CD14-positive monocyte (primary cell): Measurements from ENCODE around the gene C1QL1. TPM values are rescaled to one million over a fixed set of nuclear protein-coding genes. Genes with fewer than 3 reads are reported as not detected.

Experiments used
- DNase-seq, 3 donors: peaks; one replicate each; pipeline ENCODE4 v3.0.0-alpha.2; 2011 to 2022
- H2AFZ ChIP-seq: 2 replicates; pipeline ENCODE4 v1.6.0; 2012; ENCODE audit warnings: mild to moderate bottlenecking, low read depth, low read length, inconsistent platforms; ENCODE audit not compliant: insufficient read depth, poor library complexity, severe bottlenecking
- H3K27ac ChIP-seq, 2 donors: 1 replicate in 1 of 2; 2 replicates in 1 of 2; pipeline ENCODE4 v1.5.1; 2012 to 2013; ENCODE audit warnings: low read length in 2 of 2, control low read depth in 1 of 2, inconsistent platforms in 1 of 2, low read depth in 1 of 2, mild to moderate bottlenecking in 1 of 2
- H3K27me3 ChIP-seq, 2 donors: one replicate each; pipeline versions ENCODE4 v1.6.0 to v1.6.1; 2011 to 2013; ENCODE audit warnings: low read length in 2 of 2; ENCODE audit not compliant: control insufficient read depth in 2 of 2, insufficient read depth in 2 of 2
- H3K36me3 ChIP-seq, 2 donors: replicated peaks in 1 of 2; 1 replicate in 1 of 2; 2 replicates in 1 of 2; pipeline versions ENCODE4 v1.5.1 to v1.6.1; 2012 to 2013; ENCODE audit warnings: low read length in 2 of 2, control low read depth in 1 of 2, inconsistent platforms in 1 of 2, mild to moderate bottlenecking in 1 of 2; ENCODE audit not compliant: insufficient read depth in 2 of 2, control insufficient read depth in 1 of 2
- H3K4me1 ChIP-seq, 2 donors: 1 replicate in 1 of 2; 2 replicates in 1 of 2; pipeline versions ENCODE4 v1.5.1 to v1.6.1; 2012 to 2013; ENCODE audit warnings: low read length in 2 of 2, control low read depth in 1 of 2, inconsistent platforms in 1 of 2, mild to moderate bottlenecking in 1 of 2, moderate library complexity in 1 of 2; ENCODE audit not compliant: insufficient read depth in 2 of 2, control insufficient read depth in 1 of 2
- H3K4me2 ChIP-seq: replicated peaks from 2 replicates; pipeline ENCODE3; 2012; ENCODE audit warnings: low read length, moderate library complexity, mild to moderate bottlenecking; ENCODE audit not compliant: poor library complexity, severe bottlenecking; ENCODE audit errors: extremely low read depth
- H3K4me3 ChIP-seq, 3 experiments: fragments of 200-600 bp in 1 of 3; sonication (generic) in 1 of 3; replicated peaks in 1 of 3; 1 replicate in 2 of 3; 2 replicates in 1 of 3; pipeline ENCODE4 v1.5.1; 2011 to 2013; ENCODE audit warnings: low read length in 3 of 3, mild to moderate bottlenecking in 3 of 3, control low read depth in 2 of 3, low read depth in 2 of 3, inconsistent platforms in 1 of 3, moderate library complexity in 1 of 3
- H3K79me2 ChIP-seq: 2 replicates; pipeline ENCODE4 v1.6.0; 2012; ENCODE audit warnings: mild to moderate bottlenecking, control low read depth, inconsistent platforms, low read length, moderate library complexity; ENCODE audit not compliant: insufficient read depth
- H3K9ac ChIP-seq: 2 replicates; pipeline ENCODE4 v1.6.0; 2017; ENCODE audit warnings: low read length, mild to moderate bottlenecking; ENCODE audit not compliant: insufficient read depth, poor library complexity, severe bottlenecking
- H3K9me3 ChIP-seq, 2 donors: replicated peaks in 1 of 2; 1 replicate in 1 of 2; 2 replicates in 1 of 2; pipeline versions ENCODE4 v1.5.1 to v1.6.1; 2012 to 2013; ENCODE audit warnings: low read length in 2 of 2, control low read depth in 1 of 2; ENCODE audit not compliant: control insufficient read depth in 1 of 2, insufficient read depth in 1 of 2
- H4K20me1 ChIP-seq: 2 replicates; pipeline ENCODE4 v1.6.0; 2012; ENCODE audit warnings: mild to moderate bottlenecking, low read length, control low read depth, moderate library complexity; ENCODE audit not compliant: insufficient read depth
- H3K27ac Mint-ChIP-seq, 7 donors: one replicate each; pipeline ENCODE4 v1.8.0; 2020; ENCODE audit warnings: mild to moderate bottlenecking in 7 of 7, mixed read lengths in 7 of 7, moderate library complexity in 6 of 7, inconsistent platforms in 2 of 7
- H3K27me3 Mint-ChIP-seq, 3 donors: one replicate each; pipeline ENCODE4 v1.8.0; 2021 to 2022; ENCODE audit warnings: low read depth in 3 of 3, mild to moderate bottlenecking in 3 of 3, mixed read lengths in 3 of 3, moderate library complexity in 3 of 3, inconsistent platforms in 1 of 3
- H3K36me3 Mint-ChIP-seq, 2 donors: one replicate each; pipeline ENCODE4 v1.8.0; 2020; ENCODE audit warnings: mixed read lengths in 2 of 2, inconsistent platforms in 1 of 2, mild to moderate bottlenecking in 1 of 2
- H3K4me1 Mint-ChIP-seq: one replicate; pipeline ENCODE4 v1.8.0; 2020; ENCODE audit warnings: mild to moderate bottlenecking, mixed read lengths
- H3K4me3 Mint-ChIP-seq, 2 donors: one replicate each; pipeline ENCODE4 v1.8.0; 2020; ENCODE audit warnings: mild to moderate bottlenecking in 2 of 2, mixed read lengths in 2 of 2, moderate library complexity in 1 of 2
- H3K9me3 Mint-ChIP-seq, 7 donors: one replicate each; pipeline ENCODE4 v1.8.0; 2020 to 2022; ENCODE audit warnings: mixed read lengths in 7 of 7, mild to moderate bottlenecking in 6 of 7, moderate library complexity in 6 of 7, inconsistent platforms in 2 of 7
- CTCF ChIP-seq: fragments of 200-600 bp; IDR thresholded peaks from one replicate; pipeline ENCODE4 v1.8.0; 2022; ENCODE audit warnings: antibody characterized with exemption, mild to moderate bottlenecking
- WGBS: methylation state at CpG from one replicate; pipeline ENCODE4 v1.1.5; 2013; ENCODE audit warnings: missing lambda C conversion rate; ENCODE audit not compliant: insufficient coverage; 5-methylcytosine and 5-hydroxymethylcytosine counted together
- intact Hi-C, 2 donors: fragments of 100-400 bp; cut with micrococcal nuclease; formaldehyde crosslinking; loops; one replicate each; pipeline versions ENCODE4 v1.15.0 to v1.15.1; 2023
- polyA plus RNA-seq, 3 donors: library from polyadenylated mRNA; depleted of rRNA in 1 of 3; unstranded in 2 of 3; stranded (reverse) in 1 of 3; fragments of 300-500 nt in 2 of 3; fragments of >200 nt in 1 of 3; fragmentation: Illumina TruSeq in 2 of 3; gene quantifications; 1 replicate in 2 of 3; 2 replicates in 1 of 3; pipeline ENCODE4 v1.2.3, GENCODE V29; 2012 to 2021

C1QL1 gene
- polyA plus RNA-seq, 3 donors: not detected

DNA sequence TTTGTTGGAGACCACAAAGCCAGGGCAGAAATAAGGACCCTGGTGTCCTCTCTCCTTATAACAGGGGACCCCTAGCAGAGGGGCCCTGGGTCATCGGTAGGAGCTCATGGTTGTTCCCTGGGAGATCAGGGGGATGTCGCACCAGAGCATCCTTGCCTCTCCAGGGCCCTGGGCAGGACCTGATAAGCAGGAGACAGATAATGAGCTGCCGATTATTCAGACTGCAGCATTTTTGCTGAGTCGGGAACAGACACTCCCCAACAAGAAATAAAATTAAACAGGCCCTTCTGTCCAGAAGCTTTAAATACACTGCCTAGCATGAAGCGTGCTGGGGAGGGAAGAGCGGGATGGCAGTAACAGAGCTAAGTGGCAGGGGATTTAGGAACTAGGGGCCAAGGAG, 37.4 kb downstream of the C1QL1 start:
- no peak overlapping the region for H3K4me3 ChIP-seq
- H3K36me3 ChIP-seq: peaks cover 95 to 100% of the 10 kb centered on the region in 2 donors
- Mint-ChIP-seq H3K36me3 (peaks cover 78 to 98% of the 10 kb centered on the region in 2 donors), H3K9me3 (peaks cover 0 to 1% (median 0%) of the 10 kb centered on the region in 7 donors), H3K4me3 (no peak overlapping the region), H3K4me1 (no peaks in the 10 kb centered on the region), H3K27me3 (no peaks in the 10 kb centered on the region), H3K27ac (peak overlapping the region in 1 of 7 donors; percentile 60)
- H3K27ac ChIP-seq: no peak overlapping the region
- H3K4me1 ChIP-seq: no peaks in the 10 kb centered on the region
- H3K27me3 ChIP-seq: no peaks in the 10 kb centered on the region
- H3K9me3 ChIP-seq: no peaks in the 10 kb centered on the region
- H3K4me2 ChIP-seq: no peak overlapping the region
- intact Hi-C loops: no loop called here
- H4K20me1 ChIP-seq: no peaks in the 10 kb centered on the region
- H3K79me2 ChIP-seq: peaks cover 9% of the 10 kb centered on the region
- H2AFZ ChIP-seq: no peak overlapping the region
- WGBS: 92% methylated on average over 3 of the region's 6 CpGs
- no peak for DNase-seq
- no peak for TF ChIP-seq CTCF
- H3K9ac ChIP-seq: no peak overlapping the region

DNA sequence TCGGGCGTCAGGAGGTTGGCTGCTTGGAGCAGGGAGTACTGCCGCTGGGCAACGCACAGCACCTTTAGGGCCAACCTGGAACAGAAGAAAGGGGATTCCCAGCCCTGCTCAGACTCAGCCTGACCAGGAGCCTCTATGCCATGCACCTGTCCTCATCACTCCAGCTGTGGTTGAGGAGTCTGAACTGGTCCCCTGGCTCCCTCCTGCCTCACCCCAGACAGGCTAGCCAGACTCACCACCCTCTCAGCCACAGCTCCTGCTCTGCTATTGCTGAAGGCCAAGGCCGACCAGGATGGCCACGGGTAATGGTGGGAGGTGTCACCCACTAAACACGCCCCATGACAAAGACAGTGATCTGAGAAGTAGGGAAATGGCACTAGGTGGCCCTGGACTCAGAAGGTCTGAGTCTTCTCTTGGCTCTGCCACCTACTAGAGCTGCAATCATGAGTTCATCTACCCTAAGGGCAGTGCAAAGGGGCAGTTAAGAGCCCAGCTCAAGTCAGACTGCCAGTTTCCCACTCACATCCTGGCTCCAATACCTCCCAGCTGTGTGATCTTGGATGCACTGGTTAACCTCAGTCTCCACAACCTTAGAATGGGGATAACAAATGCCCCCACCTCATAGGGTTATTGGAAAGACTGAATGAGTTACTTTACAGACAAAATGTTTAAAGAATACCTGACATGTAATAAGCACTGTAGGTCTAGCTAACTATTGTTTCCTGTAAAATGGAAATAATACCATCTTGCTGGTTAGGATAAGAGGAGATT, 39.0 kb downstream of the C1QL1 start:
- no peak for TF ChIP-seq CTCF
- 94% methylated on average over 4 of the region's 7 CpGs for WGBS
- Histone ChIP-seq H3K27me3 (no peaks in the 10 kb centered on the region), H4K20me1 (no peaks in the 10 kb centered on the region), H3K36me3 (peaks cover 79 to 86% of the 10 kb centered on the region in 2 donors), H3K79me2 (no peaks in the 10 kb centered on the region), H2AFZ (no peak overlapping the region), H3K9me3 (no peaks in the 10 kb centered on the region), H3K9ac (no peak overlapping the region), H3K4me2 (no peak overlapping the region), H3K4me3 (no peak overlapping the region), H3K27ac (no peak overlapping the region), H3K4me1 (no peaks in the 10 kb centered on the region)
- H3K4me3 Mint-ChIP-seq: no peak overlapping the region
- DNase-seq: no peak
- H3K4me1 Mint-ChIP-seq: no peaks in the 10 kb centered on the region
- H3K27ac Mint-ChIP-seq: peak overlapping the region in 1 of 7 donors; percentile 38
- peaks cover 0 to 1% (median 0%) of the 10 kb centered on the region in 7 donors for H3K9me3 Mint-ChIP-seq
- H3K27me3 Mint-ChIP-seq: no peaks in the 10 kb centered on the region
- intact Hi-C loops: loop anchor here in 1 of 2 donors (10.0 kb wide), 1 partner anchor 166 kb away; no protein-coding TSS in a partner anchor
- H3K36me3 Mint-ChIP-seq: peaks cover 71 to 95% of the 10 kb centered on the region in 2 donors
